PC-9 (cell line): Measurements from ENCODE around the gene PRR7.

Experiments
- EZH2 ChIP-seq: fragments of 200-600 bp; sonication (generic); IDR thresholded peaks from 2 replicates; pipeline ENCODE4 v1.8.0; 2017; ENCODE audit warnings: antibody characterized with exemption, low read depth
- TF ChIP-seq, protein P1 (sequence below): fragments of 200-600 bp; sonication (generic); conservative IDR thresholded peaks from 2 replicates; pipeline ENCODE4 v1.6.1; 2017; ENCODE audit warnings: mixed run types, antibody characterized with exemption, mild to moderate bottlenecking, moderate library complexity

DNA sequence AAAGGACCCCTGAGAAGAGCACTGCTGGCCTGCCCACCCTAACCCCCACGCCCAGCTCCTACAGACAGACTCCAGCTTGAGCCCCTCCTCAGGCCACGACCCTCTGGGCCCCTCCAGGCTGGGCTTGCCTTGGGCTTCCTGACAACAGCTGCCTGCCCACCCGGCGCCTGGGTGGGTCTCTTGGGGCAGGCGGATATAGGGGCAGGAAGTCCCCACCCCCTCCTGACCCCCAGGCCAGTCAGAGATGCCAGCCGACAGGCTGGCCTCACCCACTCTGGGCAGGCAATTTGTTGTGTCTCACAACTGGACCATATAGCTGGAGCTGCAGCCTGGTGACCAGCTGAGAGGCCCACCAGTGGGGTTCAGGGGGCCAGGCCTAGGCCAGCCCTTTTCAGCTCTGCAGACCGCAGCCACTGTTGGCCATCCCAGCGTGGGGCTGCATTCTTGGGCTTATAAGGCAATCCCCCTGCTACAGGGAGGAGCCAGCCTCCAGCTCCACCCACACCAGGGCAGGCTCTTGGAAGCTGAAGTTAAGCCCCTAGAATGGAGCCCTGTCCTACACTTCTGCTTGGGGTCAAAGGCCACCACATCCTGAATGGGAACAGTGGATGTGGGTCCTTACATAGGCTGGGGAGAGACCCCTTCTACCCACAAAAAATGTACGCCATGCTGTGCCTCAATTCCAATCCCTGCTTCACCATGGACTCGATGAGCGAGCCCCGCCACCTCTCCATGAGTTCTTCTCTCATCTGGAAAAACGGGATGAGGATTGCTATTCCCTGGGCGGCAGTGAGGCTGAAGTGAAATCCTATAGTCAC lies 48.8 kb downstream of the PRR7 start:
- TF ChIP-seq, protein P1, sequence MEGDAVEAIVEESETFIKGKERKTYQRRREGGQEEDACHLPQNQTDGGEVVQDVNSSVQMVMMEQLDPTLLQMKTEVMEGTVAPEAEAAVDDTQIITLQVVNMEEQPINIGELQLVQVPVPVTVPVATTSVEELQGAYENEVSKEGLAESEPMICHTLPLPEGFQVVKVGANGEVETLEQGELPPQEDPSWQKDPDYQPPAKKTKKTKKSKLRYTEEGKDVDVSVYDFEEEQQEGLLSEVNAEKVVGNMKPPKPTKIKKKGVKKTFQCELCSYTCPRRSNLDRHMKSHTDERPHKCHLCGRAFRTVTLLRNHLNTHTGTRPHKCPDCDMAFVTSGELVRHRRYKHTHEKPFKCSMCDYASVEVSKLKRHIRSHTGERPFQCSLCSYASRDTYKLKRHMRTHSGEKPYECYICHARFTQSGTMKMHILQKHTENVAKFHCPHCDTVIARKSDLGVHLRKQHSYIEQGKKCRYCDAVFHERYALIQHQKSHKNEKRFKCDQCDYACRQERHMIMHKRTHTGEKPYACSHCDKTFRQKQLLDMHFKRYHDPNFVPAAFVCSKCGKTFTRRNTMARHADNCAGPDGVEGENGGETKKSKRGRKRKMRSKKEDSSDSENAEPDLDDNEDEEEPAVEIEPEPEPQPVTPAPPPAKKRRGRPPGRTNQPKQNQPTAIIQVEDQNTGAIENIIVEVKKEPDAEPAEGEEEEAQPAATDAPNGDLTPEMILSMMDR: no peak; the same call in 1 of the 2 replicates
- TF ChIP-seq EZH2: no peak
